ENCODE measurements around the gene RASAL2. TPM values are rescaled to one million over a fixed set of nuclear protein-coding genes. Genes with fewer than 3 reads are reported as not detected.

RASAL2 gene
- total RNA-seq, 4 donors from 2014 or later, result 19.7 to 36.7 (median 27.4) TPM

DNA sequence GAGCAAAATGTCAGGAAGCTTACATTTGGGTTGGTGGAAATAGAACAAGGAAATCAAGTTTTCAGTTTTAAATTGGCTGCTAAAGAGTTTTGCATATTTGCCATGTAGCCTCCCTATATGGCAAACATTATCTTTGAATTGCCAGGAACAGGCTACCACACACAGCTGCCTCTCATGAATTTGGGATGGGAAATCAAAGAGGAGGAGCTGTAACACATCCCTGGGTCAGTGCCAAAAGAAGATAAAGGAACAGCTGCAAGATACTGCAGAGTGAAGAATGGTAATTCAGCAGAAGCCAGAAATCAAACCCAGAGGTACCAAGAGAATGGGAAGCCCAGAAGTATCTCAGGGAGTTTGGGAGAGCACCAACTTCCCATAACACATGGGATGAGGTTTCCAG lies 18.6 kb upstream of the RASAL2 start:
- TF ChIP-seq, protein P1, sequence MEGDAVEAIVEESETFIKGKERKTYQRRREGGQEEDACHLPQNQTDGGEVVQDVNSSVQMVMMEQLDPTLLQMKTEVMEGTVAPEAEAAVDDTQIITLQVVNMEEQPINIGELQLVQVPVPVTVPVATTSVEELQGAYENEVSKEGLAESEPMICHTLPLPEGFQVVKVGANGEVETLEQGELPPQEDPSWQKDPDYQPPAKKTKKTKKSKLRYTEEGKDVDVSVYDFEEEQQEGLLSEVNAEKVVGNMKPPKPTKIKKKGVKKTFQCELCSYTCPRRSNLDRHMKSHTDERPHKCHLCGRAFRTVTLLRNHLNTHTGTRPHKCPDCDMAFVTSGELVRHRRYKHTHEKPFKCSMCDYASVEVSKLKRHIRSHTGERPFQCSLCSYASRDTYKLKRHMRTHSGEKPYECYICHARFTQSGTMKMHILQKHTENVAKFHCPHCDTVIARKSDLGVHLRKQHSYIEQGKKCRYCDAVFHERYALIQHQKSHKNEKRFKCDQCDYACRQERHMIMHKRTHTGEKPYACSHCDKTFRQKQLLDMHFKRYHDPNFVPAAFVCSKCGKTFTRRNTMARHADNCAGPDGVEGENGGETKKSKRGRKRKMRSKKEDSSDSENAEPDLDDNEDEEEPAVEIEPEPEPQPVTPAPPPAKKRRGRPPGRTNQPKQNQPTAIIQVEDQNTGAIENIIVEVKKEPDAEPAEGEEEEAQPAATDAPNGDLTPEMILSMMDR (IDR thresholded peaks at IDR 0.05; ENCODE audit: low read depth), result no peak

DNA sequence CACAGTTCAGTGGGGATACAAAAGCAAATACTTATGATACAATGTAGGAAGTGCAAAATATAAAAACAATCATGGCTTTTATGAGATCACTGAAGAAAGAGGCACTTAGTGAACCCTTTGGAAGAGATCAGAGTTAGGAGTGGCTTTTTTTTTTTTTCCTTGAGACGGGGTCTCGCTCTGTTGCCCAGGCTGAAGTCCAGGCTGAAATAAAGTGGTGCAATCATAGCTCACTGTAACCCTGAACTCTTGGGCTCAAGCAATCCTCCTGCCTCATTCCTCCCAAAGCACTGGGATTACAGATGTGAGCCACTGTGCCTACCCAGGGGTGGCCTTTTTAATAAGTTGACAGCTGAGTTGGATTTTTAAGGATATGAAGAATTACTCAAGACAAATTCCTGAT lies 17.3 kb upstream of the RASAL2 start:
- TF ChIP-seq, protein P1 (IDR thresholded peaks at IDR 0.05; ENCODE audit: low read depth), result no peak

DNA sequence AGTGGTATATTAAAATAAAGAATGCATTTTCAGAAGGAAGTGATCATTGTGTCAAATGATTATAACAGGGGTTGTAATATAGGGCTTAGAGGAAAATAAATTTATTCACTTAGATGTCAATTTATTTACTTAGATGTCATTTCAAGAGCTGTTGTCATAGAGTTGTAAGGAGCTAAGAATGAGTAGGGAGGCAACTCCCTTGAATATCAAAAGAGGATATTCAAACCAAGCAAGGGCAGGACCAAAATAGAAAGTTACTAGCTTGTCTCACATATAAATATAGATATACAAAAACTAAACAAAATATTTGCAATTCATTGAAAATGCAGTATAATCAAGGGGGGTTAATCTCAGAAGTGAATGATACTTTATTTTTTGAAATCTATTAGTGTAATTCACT lies 16.0 kb upstream of the RASAL2 start:
- TF ChIP-seq, protein P1 (IDR thresholded peaks at IDR 0.05; ENCODE audit: low read depth), result no peak

DNA sequence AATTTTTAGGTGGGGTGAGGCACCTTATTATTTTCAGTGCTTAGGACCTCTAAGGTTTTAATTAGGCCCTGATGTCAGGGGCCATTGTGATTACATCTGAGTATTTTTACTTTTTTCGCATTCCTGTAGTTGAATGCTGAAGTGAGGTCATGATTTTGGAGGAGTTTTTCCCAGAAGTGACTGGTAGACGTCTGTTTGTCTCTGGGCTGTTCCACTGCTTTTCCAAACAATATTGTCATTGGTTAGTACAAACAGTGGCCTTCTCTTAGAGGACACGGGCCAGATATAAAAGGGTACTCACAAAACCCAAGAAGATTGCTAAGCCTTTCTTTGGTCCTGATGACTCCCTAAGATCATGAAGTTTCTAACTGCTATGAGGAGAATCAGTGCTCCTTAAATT lies 7.6 kb upstream of the RASAL2 start:
- TF ChIP-seq, protein P1 (IDR thresholded peaks at IDR 0.05; ENCODE audit: low read depth), result no peak

DNA sequence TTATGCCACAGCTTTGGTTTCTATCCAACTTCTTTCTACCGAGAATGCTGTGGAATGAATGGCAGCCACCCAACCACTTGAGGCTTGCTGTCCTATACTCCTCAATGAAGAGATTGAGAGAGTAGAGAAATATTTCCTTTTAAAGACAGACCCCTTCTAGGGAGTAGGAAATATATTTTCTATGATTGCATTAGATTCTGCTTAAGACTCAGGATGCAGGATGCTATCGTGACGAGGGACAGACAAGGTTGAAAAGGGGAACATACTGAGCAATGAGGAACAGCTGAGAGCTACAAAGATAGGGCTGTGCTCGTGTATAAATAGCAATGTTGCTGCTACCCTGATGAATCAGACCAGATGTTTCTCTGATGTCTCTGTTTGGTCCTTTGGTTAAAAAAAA lies 7.1 kb upstream of the RASAL2 start:
- TF ChIP-seq, protein P1 (IDR thresholded peaks at IDR 0.05; ENCODE audit: low read depth), result no peak

DNA sequence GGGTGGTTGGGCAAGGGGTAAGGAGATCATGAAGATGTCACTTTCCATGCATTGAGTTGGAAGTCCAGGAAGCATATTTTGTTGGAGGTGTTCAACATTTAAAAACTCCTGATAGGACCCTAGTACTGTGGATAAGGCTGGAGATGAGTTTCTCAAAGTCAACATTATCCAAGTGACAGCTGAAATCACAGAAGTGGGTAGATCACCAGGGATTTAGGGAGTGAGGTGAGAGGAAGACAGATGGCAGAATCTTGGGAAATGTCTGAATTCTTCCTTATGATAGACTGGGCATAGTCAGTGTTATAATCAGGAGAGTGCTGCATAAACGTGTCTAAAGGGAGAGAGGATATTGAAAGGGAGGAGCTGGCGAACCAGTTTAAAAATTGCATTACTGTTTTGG lies 5.3 kb upstream of the RASAL2 start:
- TF ChIP-seq, protein P1 (IDR thresholded peaks at IDR 0.05; ENCODE audit: low read depth), result no peak

DNA sequence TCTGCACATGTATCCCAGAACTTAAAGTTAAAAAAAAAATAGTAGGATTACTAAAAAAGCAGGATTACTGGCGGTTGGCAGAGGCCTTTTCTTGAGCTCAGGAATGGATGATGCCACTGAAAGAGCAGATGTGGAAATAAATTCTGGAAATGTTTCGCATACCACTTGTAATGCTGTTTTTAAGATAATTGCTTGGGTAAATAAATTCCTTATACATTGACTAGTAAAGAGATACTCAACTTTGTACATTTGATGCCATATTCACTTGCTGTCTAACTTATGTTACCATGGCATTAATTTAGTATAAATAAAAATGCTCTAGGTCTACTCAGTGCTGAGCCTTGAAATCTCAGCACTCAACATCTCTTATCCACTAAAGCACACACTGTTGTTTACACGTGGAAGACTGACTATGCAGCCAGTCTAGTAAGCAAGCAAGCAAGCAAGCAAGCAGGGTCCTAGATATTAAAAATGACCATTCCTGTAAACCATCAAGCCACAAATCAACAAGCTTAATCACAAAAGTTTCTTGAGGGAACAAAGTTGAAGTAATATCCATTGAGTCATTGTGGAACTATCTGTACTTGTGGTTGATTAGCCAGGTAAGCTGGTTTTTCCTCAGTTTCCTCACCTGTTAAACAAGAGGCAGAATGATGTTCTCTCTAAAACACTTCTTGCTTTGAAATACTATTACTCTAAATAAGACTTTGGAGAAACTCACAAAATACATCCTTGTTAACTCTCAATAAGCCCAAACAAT lies 1.7 kb upstream of the RASAL2 start:
- TF ChIP-seq, protein P1 (IDR thresholded peaks at IDR 0.05; ENCODE audit: low read depth), result no peak

Measured in subcutaneous adipose tissue (tissue), 4 donors.